ENCODE data around the gene VSNL1. TPM values are rescaled to one million over a fixed set of nuclear protein-coding genes. Genes with fewer than 3 reads are reported as not detected.

VSNL1 gene
- total RNA-seq (2022), result not detected in 2 replicates
- Bru-seq, nascent RNA, result not detected
- percentile 1 among the genes with signal in this experiment for BruChase-seq, experiment 1, labeled RNA remaining after a 6-hour chase
- not detected for BruChase-seq, experiment 2, labeled RNA remaining after a 2-hour chase
- long read RNA-seq, result 0 reads

DNA sequence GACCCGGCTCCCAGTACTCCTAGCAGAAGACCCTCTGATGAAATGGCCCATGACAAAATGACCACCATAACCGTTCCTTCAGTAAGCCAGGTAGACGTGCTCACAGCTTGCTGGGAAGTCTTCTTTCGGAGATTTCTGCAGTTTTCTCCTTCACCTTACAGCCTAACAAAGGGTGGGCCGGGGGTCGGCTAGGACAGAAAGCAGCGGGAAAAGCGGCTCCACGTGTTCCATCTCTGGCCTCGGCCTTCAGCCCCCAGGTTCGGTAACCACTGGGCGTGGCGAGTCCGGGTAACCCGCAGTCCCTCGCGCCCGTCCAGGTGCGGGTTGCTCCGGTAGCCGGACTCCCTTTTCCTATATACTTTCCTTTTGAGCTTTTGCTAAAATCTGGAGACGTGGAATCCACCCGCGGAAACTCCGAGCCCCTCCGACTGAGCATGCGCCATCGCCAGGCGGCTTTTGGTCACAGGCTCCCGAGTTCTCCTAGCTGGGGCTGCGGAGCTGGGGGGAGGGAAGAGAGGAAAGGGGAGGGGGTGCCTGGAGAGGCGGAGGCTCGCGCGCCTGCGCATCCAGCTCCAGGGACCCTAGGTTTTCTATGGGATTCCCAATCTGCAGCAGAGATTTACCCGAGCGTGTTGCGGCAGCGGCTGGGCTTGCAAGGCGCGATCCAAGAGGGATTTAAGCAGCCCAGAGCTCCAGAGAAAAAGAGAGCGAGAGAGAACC lies at the start of gene VSNL1:
Gene VSNL1 (plus strand): TSS at position 604 of the 720 bp plus-strand sequence. CDS start 51,379 bp downstream, outside the sequence.
- intact Hi-C loops (cut with micrococcal nuclease; ENCODE audit: unreplicated experiment), result no loop called here
- H3K27ac Mint-ChIP-seq (ENCODE audit: unreplicated experiment), result no peak within 1 kb of the TSS
- H3K27me3 Mint-ChIP-seq (ENCODE audit: unreplicated experiment), result peaks cover 81% of the 10 kb centered on the region
- peak within 1 kb of the TSS; percentile 76 for H3K4me3 Mint-ChIP-seq (ENCODE audit: low read depth, unreplicated experiment)
- CTCF ChIA-PET, result no interaction called here
- peak; percentile 5 for DNase-seq
- no peaks in the 10 kb centered on the region for H3K9me3 Mint-ChIP-seq (ENCODE audit: low read depth, unreplicated experiment)
- H3K36me3 Mint-ChIP-seq (ENCODE audit: insufficient read depth, unreplicated experiment), result peaks cover 15% of the 10 kb centered on the region
- TF ChIP-seq, protein P1, sequence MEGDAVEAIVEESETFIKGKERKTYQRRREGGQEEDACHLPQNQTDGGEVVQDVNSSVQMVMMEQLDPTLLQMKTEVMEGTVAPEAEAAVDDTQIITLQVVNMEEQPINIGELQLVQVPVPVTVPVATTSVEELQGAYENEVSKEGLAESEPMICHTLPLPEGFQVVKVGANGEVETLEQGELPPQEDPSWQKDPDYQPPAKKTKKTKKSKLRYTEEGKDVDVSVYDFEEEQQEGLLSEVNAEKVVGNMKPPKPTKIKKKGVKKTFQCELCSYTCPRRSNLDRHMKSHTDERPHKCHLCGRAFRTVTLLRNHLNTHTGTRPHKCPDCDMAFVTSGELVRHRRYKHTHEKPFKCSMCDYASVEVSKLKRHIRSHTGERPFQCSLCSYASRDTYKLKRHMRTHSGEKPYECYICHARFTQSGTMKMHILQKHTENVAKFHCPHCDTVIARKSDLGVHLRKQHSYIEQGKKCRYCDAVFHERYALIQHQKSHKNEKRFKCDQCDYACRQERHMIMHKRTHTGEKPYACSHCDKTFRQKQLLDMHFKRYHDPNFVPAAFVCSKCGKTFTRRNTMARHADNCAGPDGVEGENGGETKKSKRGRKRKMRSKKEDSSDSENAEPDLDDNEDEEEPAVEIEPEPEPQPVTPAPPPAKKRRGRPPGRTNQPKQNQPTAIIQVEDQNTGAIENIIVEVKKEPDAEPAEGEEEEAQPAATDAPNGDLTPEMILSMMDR (IDR thresholded peaks at IDR 0.05; ENCODE audit: unreplicated experiment), result no peak
- H3K4me1 Mint-ChIP-seq (ENCODE audit: low read depth, unreplicated experiment), result peaks cover 22% of the 10 kb centered on the region
- no TSS peak for BruUV-seq (replicated peaks)

- no peaks in the 10 kb centered on the region for H3K36me3 Mint-ChIP-seq (ENCODE audit: insufficient read depth, unreplicated experiment)
- H3K4me1 Mint-ChIP-seq (ENCODE audit: low read depth, unreplicated experiment), result no peaks in the 10 kb centered on the region
- no peak overlapping the region for H3K27ac Mint-ChIP-seq (ENCODE audit: unreplicated experiment)
- CTCF ChIA-PET, result no interaction called here
- H3K27me3 Mint-ChIP-seq (ENCODE audit: unreplicated experiment), result no peaks in the 10 kb centered on the region
- intact Hi-C loops (cut with micrococcal nuclease; ENCODE audit: unreplicated experiment), result no loop called here
- TF ChIP-seq, protein P1 (IDR thresholded peaks at IDR 0.05; ENCODE audit: unreplicated experiment), result no peak
- no TSS peak for BruUV-seq (replicated peaks)
- DNase-seq, result no peak
- H3K4me3 Mint-ChIP-seq (ENCODE audit: low read depth, unreplicated experiment), result no peak overlapping the region
- H3K9me3 Mint-ChIP-seq (ENCODE audit: low read depth, unreplicated experiment), result no peaks in the 10 kb centered on the region
Measured at GRCh38 chr2:17495590-17495989, 44.9 kb upstream of the VSNL1 start.

DNA sequence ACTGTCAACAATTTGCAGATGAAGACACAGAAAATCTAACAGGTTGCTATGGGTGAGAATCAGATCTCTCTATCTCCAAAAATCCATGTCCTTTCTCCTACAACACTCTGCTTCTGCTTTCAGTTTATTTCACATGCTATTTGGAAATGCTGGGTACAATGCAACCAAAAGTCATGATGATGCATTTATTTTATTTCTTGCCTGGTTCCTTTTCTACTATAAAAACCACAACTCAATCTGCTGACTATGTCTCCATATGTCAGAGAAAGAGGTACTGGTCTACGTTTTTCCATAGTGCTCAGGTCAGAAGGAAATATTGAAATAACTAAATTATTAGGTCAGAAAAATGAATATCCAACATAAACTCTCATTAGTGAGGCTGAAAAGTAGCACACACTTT lies 42.8 kb upstream of the VSNL1 start:
- no peaks in the 10 kb centered on the region for H3K9me3 Mint-ChIP-seq (ENCODE audit: low read depth, unreplicated experiment)
- no peak for DNase-seq
- CTCF ChIA-PET, result no interaction called here
- intact Hi-C loops (cut with micrococcal nuclease; ENCODE audit: unreplicated experiment), result no loop called here
- H3K4me1 Mint-ChIP-seq (ENCODE audit: low read depth, unreplicated experiment), result no peaks in the 10 kb centered on the region
- H3K27me3 Mint-ChIP-seq (ENCODE audit: unreplicated experiment), result no peaks in the 10 kb centered on the region
- H3K4me3 Mint-ChIP-seq (ENCODE audit: low read depth, unreplicated experiment), result no peak overlapping the region
- no peak overlapping the region for H3K27ac Mint-ChIP-seq (ENCODE audit: unreplicated experiment)
- TF ChIP-seq, protein P1 (IDR thresholded peaks at IDR 0.05; ENCODE audit: unreplicated experiment), result no peak
- no peaks in the 10 kb centered on the region for H3K36me3 Mint-ChIP-seq (ENCODE audit: insufficient read depth, unreplicated experiment)
- BruUV-seq (replicated peaks), result no TSS peak

DNA sequence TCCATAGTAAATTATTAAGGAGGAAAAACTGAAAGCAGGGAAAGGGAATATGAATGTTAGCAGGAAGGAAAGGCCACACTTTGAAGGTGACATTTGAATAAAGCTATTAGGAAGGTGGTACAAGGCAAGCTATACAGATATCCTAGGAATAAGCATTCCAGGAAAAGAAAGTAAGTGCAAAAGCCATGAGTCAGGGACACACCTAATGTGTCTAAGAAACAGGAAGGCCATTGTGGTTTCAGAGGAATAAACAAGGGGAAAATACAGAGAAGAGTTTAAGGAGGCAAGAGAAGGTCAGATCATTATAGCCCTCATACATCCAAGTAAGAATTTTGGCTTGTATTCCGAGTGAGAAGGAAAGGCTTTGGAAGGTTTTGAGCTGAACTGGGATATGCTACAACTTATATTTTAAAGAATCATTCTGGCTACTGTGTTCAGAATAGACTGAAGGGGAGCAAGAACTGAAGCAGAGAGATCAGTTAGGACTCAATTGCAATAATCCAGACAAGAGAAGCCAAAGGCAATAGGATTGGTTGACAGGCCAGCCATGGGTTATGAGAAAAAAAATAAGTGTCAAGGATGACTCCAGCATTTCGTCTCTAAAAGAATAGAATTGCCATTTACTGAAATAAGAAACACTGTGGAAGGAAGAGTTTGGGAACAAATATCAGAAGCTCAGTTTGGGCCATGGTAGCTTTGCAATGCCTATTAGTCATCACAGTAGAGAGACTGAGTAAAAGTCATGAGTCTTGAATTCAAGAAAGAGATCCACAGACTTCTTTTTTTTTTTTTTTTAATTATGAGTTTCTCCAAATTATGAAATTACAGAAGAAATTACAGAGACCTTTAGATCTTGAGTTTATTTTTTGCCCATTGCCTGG lies 33.5 kb upstream of the VSNL1 start:
- no peaks in the 10 kb centered on the region for H3K9me3 Mint-ChIP-seq (ENCODE audit: low read depth, unreplicated experiment)
- H3K4me3 Mint-ChIP-seq (ENCODE audit: low read depth, unreplicated experiment), result no peak overlapping the region
- no peaks in the 10 kb centered on the region for H3K36me3 Mint-ChIP-seq (ENCODE audit: insufficient read depth, unreplicated experiment)
- CTCF ChIA-PET, result no interaction called here
- peaks cover 23% of the 10 kb centered on the region for H3K4me1 Mint-ChIP-seq (ENCODE audit: low read depth, unreplicated experiment)
- intact Hi-C loops (cut with micrococcal nuclease; ENCODE audit: unreplicated experiment), result no loop called here
- BruUV-seq (replicated peaks), result no TSS peak
- DNase-seq, result peak; percentile 3
- no peaks in the 10 kb centered on the region for H3K27me3 Mint-ChIP-seq (ENCODE audit: unreplicated experiment)
- H3K27ac Mint-ChIP-seq (ENCODE audit: unreplicated experiment), result peak overlapping the region; percentile 21
- TF ChIP-seq, protein P1 (IDR thresholded peaks at IDR 0.05; ENCODE audit: unreplicated experiment), result no peak

Measured in Calu3 (cell line).